ENCODE measurements around the gene STXBP6. TPM values are rescaled to one million over a fixed set of nuclear protein-coding genes. Genes with fewer than 3 reads are reported as not detected.

Gene STXBP6
- total RNA-seq, 4 donors from 2014 or later: 2.6 to 5.5 (median 4.4) TPM

GRCh38 chr14:24897793-24898192 lies 152.2 kb downstream of the STXBP6 start:
- no peak for ATAC-seq
- H3K27ac ChIP-seq: no peak overlapping the region
- no peak overlapping the region for H3K4me3 ChIP-seq
- intact Hi-C loops (cut with DNase I; ENCODE audit: low total_unique reads) (no loop called here), in situ Hi-C loops (cut with MboI; ENCODE audit: low sequenced_read_pairs in 4 of 4) (no loop called here)
- no peak for TF ChIP-seq POLR2A (IDR thresholded peaks at IDR 0.05)
- no peak for TF ChIP-seq CTCF (IDR thresholded peaks at IDR 0.05 in 4 of 5, conservative IDR thresholded peaks at IDR 0.05 in 1 of 5)
- no peak for DNase-seq
- no peaks in the 10 kb centered on the region for H3K36me3 ChIP-seq
- H3K27me3 ChIP-seq: no peaks in the 10 kb centered on the region
- no peaks in the 10 kb centered on the region for H3K9me3 ChIP-seq
- H3K4me1 ChIP-seq: peaks cover 0 to 4% of the 10 kb centered on the region in 2 donors

GRCh38 chr14:24895622-24896021 lies 154.3 kb downstream of the STXBP6 start:
- peaks cover 0 to 4% of the 10 kb centered on the region in 2 donors for H3K4me1 ChIP-seq
- peak overlapping the region in 1 of 4 donors; percentile 36 for H3K27ac ChIP-seq
- in situ Hi-C loops (cut with MboI; ENCODE audit: low sequenced_read_pairs in 4 of 4): no loop called here
- no peak overlapping the region for H3K4me3 ChIP-seq
- peaks cover 0 to 4% (median 0%) of the 10 kb centered on the region in 3 donors for H3K9me3 ChIP-seq
- no peaks in the 10 kb centered on the region for H3K36me3 ChIP-seq
- TF ChIP-seq CTCF (IDR thresholded peaks at IDR 0.05 in 4 of 5, conservative IDR thresholded peaks at IDR 0.05 in 1 of 5) (no peak), POLR2A (IDR thresholded peaks at IDR 0.05) (no peak)
- DNase-seq: no peak
- no peak for ATAC-seq
- intact Hi-C loops (cut with DNase I; ENCODE audit: low total_unique reads): no loop called here
- H3K27me3 ChIP-seq: no peaks in the 10 kb centered on the region

- peak overlapping the region in 1 of 4 donors; percentile 36 for H3K27ac ChIP-seq
- H3K4me1 ChIP-seq: peaks cover 0 to 4% of the 10 kb centered on the region in 2 donors
- no peak for DNase-seq
- no peak for TF ChIP-seq CTCF (IDR thresholded peaks at IDR 0.05 in 4 of 5, conservative IDR thresholded peaks at IDR 0.05 in 1 of 5)
- TF ChIP-seq POLR2A (IDR thresholded peaks at IDR 0.05): no peak
- intact Hi-C loops (cut with DNase I; ENCODE audit: low total_unique reads): no loop called here
- no peaks in the 10 kb centered on the region for H3K36me3 ChIP-seq
- H3K9me3 ChIP-seq: peaks cover 0 to 5% (median 0%) of the 10 kb centered on the region in 3 donors
- no peaks in the 10 kb centered on the region for H3K27me3 ChIP-seq
- in situ Hi-C loops (cut with MboI; ENCODE audit: low sequenced_read_pairs in 4 of 4): no loop called here
- no peak overlapping the region for H3K4me3 ChIP-seq
- no peak for ATAC-seq
These were observed 154.7 kb downstream of the STXBP6 start for GRCh38 chr14:24895243-24895583.

GRCh38 chr14:24894583-24895242 lies 155.2 kb downstream of the STXBP6 start:
- no peak for DNase-seq
- ATAC-seq: peak in 1 of 2 donors; percentile 19
- Histone ChIP-seq H3K4me3 (no peak overlapping the region), H3K36me3 (no peaks in the 10 kb centered on the region), H3K27ac (peak overlapping the region in 2 of 4 donors; percentile 22 to 36), H3K27me3 (no peaks in the 10 kb centered on the region), H3K9me3 (peaks cover 0 to 5% (median 0%) of the 10 kb centered on the region in 3 donors), H3K4me1 (peaks cover 0 to 4% of the 10 kb centered on the region in 2 donors)
- in situ Hi-C loops (cut with MboI; ENCODE audit: low sequenced_read_pairs in 4 of 4) (no loop called here), intact Hi-C loops (cut with DNase I; ENCODE audit: low total_unique reads) (no loop called here)
- TF ChIP-seq POLR2A (IDR thresholded peaks at IDR 0.05) (no peak), CTCF (IDR thresholded peaks at IDR 0.05 in 4 of 5, conservative IDR thresholded peaks at IDR 0.05 in 1 of 5) (no peak)
